AG09309 (cell line): ENCODE measurements around the gene C10orf105.

Source experiments
- DNase-seq: peaks from one replicate; pipeline ENCODE4 v3.0.0-alpha.2; 2010; ENCODE audit warnings: low read depth
- H3K4me3 ChIP-seq: 2 replicates; pipeline ENCODE4 v1.5.1; 2011; ENCODE audit warnings: mild to moderate bottlenecking, low read depth, low read length, moderate library complexity; ENCODE audit not compliant: control insufficient read depth
- CTCF ChIP-seq: IDR thresholded peaks from 2 replicates; pipeline ENCODE4 v1.5.1; 2011; ENCODE audit warnings: mild to moderate bottlenecking, low read depth, low read length, inconsistent platforms; ENCODE audit not compliant: insufficient read depth, control insufficient read depth; ENCODE audit errors: missing control alignments

C10orf105 gene

GRCh38 chr10:71713135-71714030 is 6.2 kb downstream of the C10orf105 start:
- DNase-seq = peak; percentile 74
- H3K4me3 ChIP-seq = no peak overlapping the region
- TF ChIP-seq CTCF = peak; percentile 50

GRCh38 chr10:71712572-71713134 is 6.9 kb downstream of the C10orf105 start:
- no peak overlapping the region for H3K4me3 ChIP-seq
- TF ChIP-seq CTCF = no peak
- DNase-seq = no peak

- TF ChIP-seq CTCF = no peak
- no peak overlapping the region for H3K4me3 ChIP-seq
- DNase-seq = no peak
Observed at GRCh38 chr10:71712170-71712569, 7.4 kb downstream of the C10orf105 start.

GRCh38 chr10:71711052-71711623 is 8.4 kb downstream of the C10orf105 start:
- DNase-seq = no peak
- TF ChIP-seq CTCF = no peak
- no peak overlapping the region for H3K4me3 ChIP-seq

GRCh38 chr10:71710519-71710918 is 9.1 kb downstream of the C10orf105 start:
- TF ChIP-seq CTCF = no peak
- no peak overlapping the region for H3K4me3 ChIP-seq
- no peak for DNase-seq

- DNase-seq = no peak
- no peak overlapping the region for H3K4me3 ChIP-seq
- TF ChIP-seq CTCF = peak; percentile 1
Observed at GRCh38 chr10:71708897-71709882, 10.4 kb downstream of the C10orf105 start.
